GM21360 (cell line): Measurements from ENCODE around the gene PIGR.

Experiments
- ATAC-seq: cut with Tn5 transposase; IDR thresholded peaks from one replicate; pipeline ENCODE4 v1.9.1; 2021; ENCODE audit warnings: mild to moderate bottlenecking, moderate library complexity; ENCODE audit not compliant: unreplicated experiment

PIGR gene

GRCh38 chr1:206960676-206961386 is 14.6 kb upstream of the PIGR start:
- no peak for ATAC-seq

DNA sequence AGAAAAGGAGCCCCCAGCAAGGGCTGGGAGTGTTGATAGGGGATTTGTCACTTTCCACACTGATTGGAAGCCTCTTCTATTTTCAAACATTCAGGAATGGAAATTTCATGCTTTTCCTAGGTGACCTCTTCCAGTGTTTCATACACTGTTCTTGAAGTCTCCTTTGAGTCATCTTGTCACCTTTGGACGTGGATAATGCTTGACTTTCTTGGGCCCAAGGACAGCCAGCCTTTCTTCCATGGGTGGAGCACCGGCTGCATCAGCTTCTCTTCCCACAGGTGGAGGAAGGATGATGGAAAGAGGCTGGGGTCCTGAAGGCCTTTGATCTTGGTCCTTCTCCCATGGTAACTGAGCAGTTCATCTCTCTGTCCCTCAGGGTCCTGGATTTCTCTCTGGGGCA is 11.9 kb upstream of the PIGR start:
- no peak for ATAC-seq

GRCh38 chr1:206957639-206958038 is 11.4 kb upstream of the PIGR start:
- ATAC-seq = no peak

DNA sequence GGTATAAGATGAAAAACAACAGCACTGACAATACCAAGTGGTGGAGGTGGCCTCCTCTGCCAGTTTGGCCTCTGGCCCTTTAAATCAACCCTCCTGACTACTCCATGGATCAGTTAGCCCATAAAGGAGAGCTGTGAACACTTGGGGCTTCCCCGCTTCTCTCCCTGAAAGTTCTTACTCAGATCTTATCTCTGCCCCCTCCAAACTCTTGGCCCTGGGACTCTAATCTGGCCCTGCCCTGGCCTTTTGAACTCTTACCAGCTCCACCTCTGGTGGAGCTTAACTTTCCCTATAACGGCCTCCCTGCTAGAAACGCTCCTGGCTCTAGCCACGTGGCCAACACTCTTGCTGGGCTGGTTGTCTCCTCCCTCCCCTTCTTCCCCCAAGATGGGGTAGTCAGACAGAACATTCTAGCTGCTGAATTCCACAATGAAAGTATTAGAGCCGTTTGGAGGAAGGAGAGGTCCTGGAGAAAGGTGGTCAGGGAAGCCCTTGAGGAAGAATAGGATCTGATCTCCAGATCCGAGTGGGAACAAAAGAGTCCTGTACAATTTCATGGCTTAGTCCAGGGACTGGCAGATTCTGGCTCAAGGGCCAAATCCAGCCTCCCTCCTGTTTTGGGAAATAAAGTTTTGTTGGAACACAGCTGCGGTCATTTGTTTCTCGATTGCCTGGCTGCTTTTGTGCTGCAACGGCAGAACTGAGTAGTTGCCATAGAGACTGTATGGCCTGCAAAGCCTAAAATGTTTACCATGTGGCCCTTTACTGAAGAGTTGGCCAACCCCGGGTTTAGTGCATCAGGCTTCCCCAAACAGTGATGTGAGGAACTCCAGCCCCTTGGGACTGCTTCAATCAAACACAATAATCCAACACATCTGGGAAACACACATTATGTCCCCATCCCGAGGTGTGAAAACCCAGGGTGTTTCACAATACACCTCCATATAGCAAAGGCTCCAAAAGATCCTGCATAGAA is 9.5 kb upstream of the PIGR start:
- peak; percentile 50 for ATAC-seq

DNA sequence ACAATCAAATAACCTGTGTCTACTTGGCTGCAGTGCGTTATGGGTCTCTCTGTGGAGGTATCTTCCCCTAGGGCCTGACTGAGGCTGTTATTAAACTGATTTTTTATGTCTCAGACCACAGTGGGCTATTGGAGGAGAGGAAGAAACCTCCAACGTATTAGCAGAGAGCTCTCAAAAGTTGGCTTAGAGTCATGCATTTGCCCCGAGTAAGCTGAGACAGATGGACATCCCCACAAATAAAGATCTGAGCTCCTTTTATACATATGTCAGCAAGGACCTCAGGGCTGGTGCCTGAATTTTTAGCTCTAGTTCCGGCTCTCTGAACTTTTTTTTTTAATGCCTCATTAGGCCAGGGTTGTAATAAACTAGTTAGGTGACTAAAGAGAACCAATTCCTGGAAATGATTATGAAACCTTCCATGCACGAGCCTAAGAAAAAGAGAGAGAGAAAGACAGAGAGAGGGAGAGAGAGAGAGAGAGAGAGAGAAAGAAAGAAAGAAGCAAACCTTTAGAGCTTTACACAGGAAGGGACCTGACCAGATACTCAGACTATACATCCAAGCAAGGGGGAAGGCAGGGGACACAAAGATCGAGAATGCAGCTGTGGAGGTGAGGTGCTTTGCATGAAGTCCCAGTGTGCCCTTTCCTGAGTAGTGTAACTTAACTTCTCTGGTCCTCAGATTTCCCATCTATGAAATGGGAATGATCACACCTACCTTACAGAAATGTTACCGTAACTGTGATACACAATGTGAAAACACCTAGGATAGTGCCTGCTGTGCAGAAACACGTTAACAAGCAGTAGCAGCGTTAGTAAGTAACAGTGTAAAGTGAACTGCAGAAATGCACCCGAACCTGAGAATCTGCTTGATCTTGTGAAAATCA is 8.4 kb upstream of the PIGR start:
- no peak for ATAC-seq

DNA sequence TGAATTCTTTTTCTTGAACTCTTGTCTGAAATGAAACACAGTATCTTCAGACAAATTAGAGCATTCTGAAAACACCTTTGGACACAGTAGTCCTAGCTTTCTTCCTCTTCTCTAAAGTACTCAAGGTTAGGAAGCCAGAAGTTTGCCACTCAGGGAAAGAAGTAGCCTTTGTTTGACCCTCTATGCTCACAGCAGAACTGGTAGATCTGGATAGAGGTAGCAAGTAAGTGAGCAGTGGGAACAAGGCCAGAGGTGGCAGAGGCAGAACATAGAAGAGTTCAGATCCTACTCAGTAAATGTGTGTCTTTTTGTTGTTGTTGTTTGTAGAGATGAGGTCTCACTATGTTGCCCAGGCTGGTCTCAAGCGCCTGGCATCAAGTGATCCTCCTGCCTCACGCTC is 7.4 kb upstream of the PIGR start:
- no peak for ATAC-seq

DNA sequence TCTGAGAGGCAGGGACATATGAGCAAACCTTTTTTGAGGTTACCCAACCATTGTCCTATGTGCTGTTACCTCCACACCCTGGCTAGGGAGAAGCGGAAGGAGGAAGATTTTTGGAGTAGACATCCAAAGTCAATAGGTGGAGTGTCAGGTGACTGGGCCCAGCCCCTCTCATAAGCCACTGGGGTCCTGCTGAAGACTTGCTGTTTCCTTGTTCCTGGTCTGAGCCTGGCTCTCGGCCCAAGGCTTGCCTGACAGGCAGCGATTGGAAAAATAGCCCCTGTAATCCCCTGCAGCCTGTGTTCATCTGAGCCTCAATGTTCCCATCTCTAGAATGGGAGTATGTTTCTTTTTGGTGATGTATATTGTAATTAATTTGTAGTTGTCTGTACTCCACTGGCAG is 6.9 kb upstream of the PIGR start:
- ATAC-seq = no peak

DNA sequence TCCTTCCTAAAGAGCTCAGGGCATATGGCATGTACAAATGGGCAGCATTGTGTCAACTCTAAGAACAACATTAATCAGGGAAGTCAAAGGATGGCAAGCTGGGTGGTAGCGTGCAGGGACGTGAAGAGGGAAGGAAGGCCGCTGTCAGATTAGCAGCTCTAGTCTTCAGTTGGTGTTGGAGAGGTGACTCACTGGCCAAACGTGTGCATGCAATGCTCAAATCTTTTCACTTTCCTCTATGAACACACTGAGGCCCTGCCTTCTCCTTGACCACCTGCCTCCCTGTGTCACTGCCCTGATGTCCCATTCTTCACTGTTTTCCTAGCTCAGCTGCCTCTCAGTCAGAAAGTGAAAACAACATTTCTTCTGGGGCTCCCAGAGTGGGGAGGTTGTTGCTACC is 5.9 kb upstream of the PIGR start:
- ATAC-seq = no peak

DNA sequence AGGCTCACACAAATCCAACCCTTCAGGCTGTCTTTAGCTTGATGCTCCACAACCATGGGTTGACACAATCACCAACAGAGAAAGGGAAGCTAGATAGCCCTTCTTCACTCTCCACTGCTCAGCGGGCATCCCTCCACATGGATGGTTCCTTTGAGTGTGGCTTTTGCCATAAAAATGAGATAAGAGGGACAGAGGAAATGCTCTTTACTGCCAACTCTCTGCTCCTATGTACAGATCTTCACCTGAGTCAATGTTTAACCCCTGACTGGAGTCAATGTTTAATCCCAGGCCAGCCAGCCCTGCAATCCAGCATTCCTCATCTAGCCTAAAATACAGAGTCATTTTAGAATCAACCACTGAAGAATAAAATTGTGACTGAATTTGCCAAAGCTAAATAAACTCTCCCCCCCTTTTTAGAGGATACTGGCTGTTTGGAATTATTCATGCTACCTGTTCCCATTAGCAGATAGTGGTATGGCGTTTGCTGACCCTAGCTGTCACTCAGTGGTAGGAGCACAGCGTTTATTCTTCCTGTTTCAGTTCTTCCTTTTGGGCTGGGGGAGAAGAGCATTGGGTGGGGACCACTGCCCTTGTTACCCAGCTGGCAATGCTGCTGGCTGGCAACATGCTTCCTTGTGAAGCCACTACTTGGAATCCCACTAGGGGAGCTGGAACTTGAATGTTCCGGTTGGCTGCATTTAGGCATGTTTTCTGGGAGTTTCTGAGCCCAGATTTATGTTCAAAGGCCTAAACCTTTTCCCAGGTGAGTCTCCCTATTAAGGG is 5.2 kb upstream of the PIGR start:
- no peak for ATAC-seq

- ATAC-seq = no peak
Observed at GRCh38 chr1:206949641-206950040, 3.4 kb upstream of the PIGR start.

GRCh38 chr1:206949208-206949607 is 2.9 kb upstream of the PIGR start:
- no peak for ATAC-seq

GRCh38 chr1:206947255-206947654 is 989 bp upstream of the PIGR start:
- ATAC-seq = no peak

- ATAC-seq = no peak
Observed at GRCh38 chr1:206945779-206946178, 487 bp downstream of the PIGR start.

- no peak for ATAC-seq
Observed at GRCh38 chr1:206944703-206945102, 1.6 kb downstream of the PIGR start.

DNA sequence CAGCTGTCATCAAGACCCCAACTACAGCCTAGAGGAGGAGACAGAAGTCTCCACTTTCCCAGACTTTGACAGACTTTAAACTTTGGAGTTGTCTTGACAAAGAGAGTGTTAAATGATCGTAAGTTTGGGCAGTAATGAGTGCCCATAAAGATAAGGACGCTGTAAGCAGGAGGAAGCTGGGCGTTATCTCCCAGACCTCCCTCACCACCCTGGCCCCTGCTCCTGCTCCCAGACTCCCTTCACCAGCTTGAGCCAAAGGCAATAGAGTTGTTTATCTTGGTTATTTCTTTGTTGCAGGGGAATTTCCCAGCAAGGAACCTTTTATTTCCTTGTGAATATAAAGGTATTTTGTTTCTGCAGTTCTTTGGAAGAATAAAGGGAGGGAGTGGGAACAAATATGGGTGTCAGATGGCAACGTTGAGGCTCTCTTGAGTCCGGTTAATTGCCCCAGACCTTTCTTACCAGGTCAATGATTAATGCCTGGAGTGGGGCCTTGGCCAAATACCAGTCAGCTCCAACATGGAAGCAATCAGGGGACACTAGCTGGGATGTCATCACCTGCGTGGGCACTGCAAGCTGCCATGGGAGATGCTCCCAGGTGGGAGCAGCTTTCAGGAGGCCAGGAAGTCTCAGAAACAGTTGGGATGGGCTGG is 4.4 kb downstream of the PIGR start:
- no peak for ATAC-seq

- no peak for ATAC-seq
Observed at GRCh38 chr1:206940588-206940936, 5.7 kb downstream of the PIGR start.

GRCh38 chr1:206939841-206940587 is 6.3 kb downstream of the PIGR start:
- ATAC-seq = no peak

- no peak for ATAC-seq
Observed at GRCh38 chr1:206939131-206939530, 7.1 kb downstream of the PIGR start.

DNA sequence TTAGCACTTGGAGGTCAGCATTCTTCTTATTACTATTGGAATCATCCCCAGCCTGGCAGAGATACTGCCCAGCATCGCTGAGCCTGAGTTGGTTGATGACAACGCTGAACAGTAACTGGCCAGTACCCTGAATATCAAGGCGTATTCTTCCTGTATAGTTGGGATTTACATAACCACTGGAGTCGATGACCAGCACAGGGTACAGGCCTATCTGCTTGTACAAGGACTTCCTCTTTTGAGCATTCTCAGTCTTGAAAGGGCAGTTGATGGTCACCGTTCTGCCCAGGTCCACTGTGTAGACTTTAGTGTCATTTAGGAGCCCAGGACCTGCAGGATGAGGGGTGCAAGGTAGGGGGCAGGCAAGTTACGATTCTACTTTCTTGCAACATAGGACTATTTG is 8.8 kb downstream of the PIGR start:
- no peak for ATAC-seq
